Lung (tissue), 12 donors: ENCODE data around the gene PTPN5. TPM values are rescaled to one million over a fixed set of nuclear protein-coding genes. Genes with fewer than 3 reads are reported as not detected.
A peak's percentile ranks its signal among the peaks of the same experiment; 100 is the strongest.

Experiments used
- ATAC-seq: fragments of 200-7000 bp; cut with Tn5 transposase; one replicate; pipeline ENCODE4 v1.9.1; 2020; ENCODE audit warnings: moderate number of reproducible peaks; ENCODE audit not compliant: insufficient read depth, low FRiP score
- DNase-seq, 3 donors: peaks; one replicate each; pipeline ENCODE4 v3.0.0-alpha.2; 2013 to 2017
- H3K27ac ChIP-seq, 2 donors: one replicate each; pipeline ENCODE4 v1.5.1; 2013; ENCODE audit warnings: mild to moderate bottlenecking in 2 of 2, moderate library complexity in 2 of 2, control low read depth in 1 of 2, inconsistent platforms in 1 of 2, low read depth in 1 of 2, low read length in 1 of 2
- H3K27me3 ChIP-seq, 3 donors: one replicate each; pipeline ENCODE4 v1.5.1; 2013; ENCODE audit warnings: low read length in 2 of 3; ENCODE audit not compliant: control insufficient read depth in 3 of 3, insufficient read depth in 3 of 3
- H3K36me3 ChIP-seq, 4 donors: one replicate each; pipeline ENCODE4 v1.5.1; 2013; ENCODE audit warnings: low read length in 4 of 4, mild to moderate bottlenecking in 1 of 4, moderate library complexity in 1 of 4; ENCODE audit not compliant: control insufficient read depth in 4 of 4, insufficient read depth in 4 of 4
- H3K4me1 ChIP-seq, 5 donors: one replicate each; pipeline ENCODE4 v1.5.1; 2013; ENCODE audit warnings: low read length in 5 of 5, mild to moderate bottlenecking in 2 of 5, moderate library complexity in 1 of 5; ENCODE audit not compliant: control insufficient read depth in 5 of 5, insufficient read depth in 5 of 5
- H3K4me3 ChIP-seq: one replicate; pipeline ENCODE4 v1.5.1; 2013; ENCODE audit warnings: mild to moderate bottlenecking, control low read depth, moderate library complexity
- H3K9ac ChIP-seq, 2 donors: one replicate each; pipeline ENCODE4 v1.5.1; 2013; ENCODE audit warnings: low read length in 2 of 2, control low read depth in 1 of 2; ENCODE audit not compliant: insufficient read depth in 1 of 2
- H3K9me3 ChIP-seq, 4 donors: one replicate each; pipeline ENCODE4 v1.5.1; 2013; ENCODE audit warnings: low read length in 3 of 4, mild to moderate bottlenecking in 1 of 4, moderate library complexity in 1 of 4; ENCODE audit not compliant: control insufficient read depth in 4 of 4, insufficient read depth in 3 of 4
- CTCF ChIP-seq: IDR thresholded peaks from 2 replicates; pipeline ENCODE4 v1.5.1; 2012; ENCODE audit warnings: mild to moderate bottlenecking; ENCODE audit errors: control extremely low read depth, extremely low read depth
- WGBS, 2 donors: extraction: QIAGEN DNeasy Blood & Tissue Kit; methylation state at CpG; one replicate each; pipeline ENCODE4 v1.1.7; 2013; 5-methylcytosine and 5-hydroxymethylcytosine counted together
- polyA plus RNA-seq, 2 donors: library from polyadenylated mRNA; stranded (reverse); fragments of 200-250 nt; gene quantifications; one replicate each; pipeline ENCODE4 v1.2.1, GENCODE V29; 2013
- total RNA-seq, 2 donors: library from RNA; depleted of rRNA in 1 of 2; stranded (reverse); fragments of >200 nt in 1 of 2; gene quantifications; one replicate each; pipeline ENCODE4 v1.2.1, GENCODE V29; 2014 to 2021
- donor health status: control.
- donor health status: control.
- donor health status: Bipolar disorder and iron deficiency.
- donor health status: healthy.
- donor health status: DM: yes; HTN: yes; CAD: no.

PTPN5 gene
- total and polyA plus RNA-seq, 4 donors, result 0.02 to 0.15 TPM; not detected in 2

DNA sequence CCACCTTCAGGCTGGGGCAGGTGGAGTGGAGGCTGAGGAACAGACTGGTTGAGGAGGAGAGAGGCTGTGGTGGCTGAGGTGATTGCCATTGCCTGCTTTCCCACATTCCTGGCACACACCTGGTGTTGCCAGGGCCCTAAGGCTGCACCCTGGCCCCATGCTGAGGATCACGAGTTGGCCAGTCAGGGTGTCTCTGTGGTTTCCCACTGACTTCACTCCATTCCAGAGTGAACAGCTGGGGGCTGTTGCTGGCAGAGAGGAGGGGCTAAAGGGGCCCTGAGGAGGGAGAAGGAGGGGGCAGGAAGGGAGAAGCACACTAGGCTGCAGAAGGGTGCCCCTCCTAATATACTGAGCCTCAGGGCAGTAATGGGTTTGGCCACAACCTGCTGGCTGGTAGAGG is 91.2 kb downstream of the PTPN5 start:
- 31 to 57% methylated on average over 1 of the region's 1 CpG for WGBS, 2 donors
- H3K27ac ChIP-seq, result no peak overlapping the region
- no peak overlapping the region for H3K9ac ChIP-seq
- H3K36me3 ChIP-seq, result peaks cover 0 to 12% (median 3%) of the 10 kb centered on the region in 4 donors
- peaks cover 9 to 36% (median 12%) of the 10 kb centered on the region in 5 donors for H3K4me1 ChIP-seq
- no peak overlapping the region for H3K4me3 ChIP-seq
- TF ChIP-seq CTCF, result no peak
- DNase-seq (peak; percentile 26 to 50 (median 48)), ATAC-seq (no peak)
- no peaks in the 10 kb centered on the region for H3K27me3 ChIP-seq
- no peaks in the 10 kb centered on the region for H3K9me3 ChIP-seq

DNA sequence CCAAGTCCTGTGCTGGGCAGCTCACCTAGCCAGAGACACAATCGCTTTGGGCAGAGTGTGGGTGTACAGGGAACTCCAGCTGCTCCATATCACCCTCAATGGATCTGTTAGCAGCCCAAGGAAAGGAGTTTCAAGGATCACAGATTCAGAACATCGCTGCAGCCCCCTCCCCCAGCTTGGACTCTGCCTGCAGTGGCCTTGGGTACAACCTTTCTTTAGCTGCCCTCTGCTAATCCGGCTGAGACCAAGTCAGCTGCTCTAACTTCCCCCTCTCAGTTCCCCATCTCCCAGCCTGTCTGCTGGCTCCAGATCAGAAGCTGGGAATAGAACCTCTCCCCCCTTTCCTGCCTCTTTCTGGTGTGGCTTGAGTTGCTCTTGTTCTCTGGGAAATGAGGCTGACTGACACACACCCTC is 91.7 kb downstream of the PTPN5 start:
- WGBS, 2 donors, result 50 to 58% methylated on average over 3 of the region's 3 CpGs
- DNase-seq (peak; percentile 34 to 74 (median 61)), ATAC-seq (no peak)
- no peak overlapping the region for H3K27ac ChIP-seq
- peak overlapping the region in 1 of 2 donors; percentile 24 for H3K9ac ChIP-seq
- peaks cover 4 to 31% (median 12%) of the 10 kb centered on the region in 5 donors for H3K4me1 ChIP-seq
- no peak overlapping the region for H3K4me3 ChIP-seq
- H3K36me3 ChIP-seq, result peaks cover 0 to 12% (median 3%) of the 10 kb centered on the region in 4 donors
- no peaks in the 10 kb centered on the region for H3K9me3 ChIP-seq
- H3K27me3 ChIP-seq, result no peaks in the 10 kb centered on the region
- TF ChIP-seq CTCF, result no peak

GRCh38 chr11:18699269-18699596 is 92.4 kb downstream of the PTPN5 start:
- Histone ChIP-seq H3K4me1 (peaks cover 0 to 26% (median 12%) of the 10 kb centered on the region in 5 donors), H3K9me3 (no peaks in the 10 kb centered on the region), H3K4me3 (peak overlapping the region; percentile 80), H3K27ac (peak overlapping the region; percentile 81 to 86), H3K27me3 (no peaks in the 10 kb centered on the region), H3K36me3 (peaks cover 0 to 12% (median 3%) of the 10 kb centered on the region in 4 donors), H3K9ac (peak overlapping the region in 1 of 2 donors; percentile 24)
- DNase-seq (no peak), ATAC-seq (no peak)
- 13 to 16% methylated on average over 9 of the region's 9 CpGs for WGBS, 2 donors
- TF ChIP-seq CTCF, result no peak
